Hepatocyte (in vitro differentiated cells): ENCODE measurements around the gene C6orf89.

Experiments
- EZH2 ChIP-seq: fragments of 200-600 bp; sonication (generic); IDR thresholded peaks from 2 replicates; pipeline ENCODE4 v1.6.1; 2016; ENCODE audit warnings: antibody characterized with exemption, mild to moderate bottlenecking, borderline replicate concordance
- EZH2phosphoT487 ChIP-seq: fragments of 200-600 bp; sonication (generic); IDR thresholded peaks from one replicate; pipeline ENCODE4 v1.6.1; 2018; ENCODE audit warnings: antibody characterized with exemption, mild to moderate bottlenecking, low read depth, moderate library complexity; ENCODE audit not compliant: unreplicated experiment, severe bottlenecking
- TF ChIP-seq, protein P1 (sequence below): fragments of 200-600 bp; sonication (generic); IDR thresholded peaks from 2 replicates; pipeline ENCODE4 v1.5.1; 2016; ENCODE audit warnings: antibody characterized with exemption, mild to moderate bottlenecking; ENCODE audit not compliant: poor library complexity

DNA sequence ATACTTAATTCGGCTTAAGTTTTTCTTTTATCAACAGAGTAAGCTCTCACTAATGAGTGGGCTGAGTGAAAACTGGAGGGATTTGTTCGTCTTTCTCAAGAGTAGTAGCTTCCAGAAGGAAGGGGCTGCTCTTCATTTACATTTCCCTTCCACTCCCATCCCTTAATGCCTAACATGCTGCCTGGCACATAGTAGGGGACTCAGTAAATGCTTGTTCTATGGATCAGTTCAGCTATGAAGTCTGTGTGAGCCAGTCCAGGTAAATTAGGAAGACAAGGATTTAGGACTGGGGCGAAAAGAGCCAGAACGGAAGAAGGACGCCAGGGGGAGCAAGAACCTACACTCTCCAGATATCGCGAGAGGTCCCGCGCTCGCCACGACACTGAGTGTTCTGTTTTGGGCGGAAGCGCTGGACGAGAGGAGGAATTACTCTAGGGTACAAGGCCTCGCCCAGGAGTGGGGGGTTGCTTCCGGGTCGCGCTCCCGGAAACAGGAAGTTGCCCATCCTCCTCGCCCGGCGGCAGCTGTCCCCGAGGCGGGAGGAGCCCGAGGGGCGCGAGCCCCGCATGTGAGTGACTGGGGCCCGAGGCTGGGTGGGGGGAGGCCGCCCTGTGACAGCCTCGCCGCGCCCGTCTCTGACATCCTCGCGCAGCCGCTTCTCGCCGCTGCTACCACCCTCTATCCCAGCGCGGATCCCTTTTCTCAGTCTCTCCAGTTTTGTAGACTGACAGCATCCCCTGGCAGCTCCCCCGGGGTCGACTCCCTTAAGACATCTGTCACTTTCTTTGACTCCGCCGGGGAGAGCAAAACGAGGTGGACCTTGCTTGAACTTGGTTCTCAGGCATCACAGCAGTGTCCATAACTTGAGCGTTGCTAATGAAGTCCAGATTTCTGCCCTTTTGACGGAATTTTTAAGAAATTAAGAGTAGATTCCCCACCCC is at the start of gene C6orf89:
- TF ChIP-seq, protein P1, sequence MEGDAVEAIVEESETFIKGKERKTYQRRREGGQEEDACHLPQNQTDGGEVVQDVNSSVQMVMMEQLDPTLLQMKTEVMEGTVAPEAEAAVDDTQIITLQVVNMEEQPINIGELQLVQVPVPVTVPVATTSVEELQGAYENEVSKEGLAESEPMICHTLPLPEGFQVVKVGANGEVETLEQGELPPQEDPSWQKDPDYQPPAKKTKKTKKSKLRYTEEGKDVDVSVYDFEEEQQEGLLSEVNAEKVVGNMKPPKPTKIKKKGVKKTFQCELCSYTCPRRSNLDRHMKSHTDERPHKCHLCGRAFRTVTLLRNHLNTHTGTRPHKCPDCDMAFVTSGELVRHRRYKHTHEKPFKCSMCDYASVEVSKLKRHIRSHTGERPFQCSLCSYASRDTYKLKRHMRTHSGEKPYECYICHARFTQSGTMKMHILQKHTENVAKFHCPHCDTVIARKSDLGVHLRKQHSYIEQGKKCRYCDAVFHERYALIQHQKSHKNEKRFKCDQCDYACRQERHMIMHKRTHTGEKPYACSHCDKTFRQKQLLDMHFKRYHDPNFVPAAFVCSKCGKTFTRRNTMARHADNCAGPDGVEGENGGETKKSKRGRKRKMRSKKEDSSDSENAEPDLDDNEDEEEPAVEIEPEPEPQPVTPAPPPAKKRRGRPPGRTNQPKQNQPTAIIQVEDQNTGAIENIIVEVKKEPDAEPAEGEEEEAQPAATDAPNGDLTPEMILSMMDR = peak; percentile 92
- no peak for TF ChIP-seq EZH2
- no peak for TF ChIP-seq EZH2phosphoT487
